GM13977 (cell line): ENCODE data around the gene TRIM38.

ENCODE experiments used
- DNase-seq: peaks from one replicate; pipeline ENCODE4 v3.0.0; 2012; ENCODE audit warnings: low spot score
- in situ Hi-C: fragments of 300-500 bp; cut with MboI; formaldehyde crosslinking; loops from one replicate; pipeline ENCODE4 v1.12.0; 2022; ENCODE audit warnings: low sequenced_read_pairs, low pct_unique_long_range_greater_than_20kb, mixed read lengths, inconsistent platforms; ENCODE audit not compliant: unreplicated experiment
- TF ChIP-seq, protein P1 (sequence below): IDR thresholded peaks from 2 replicates; pipeline ENCODE4 v1.5.1; 2012; ENCODE audit warnings: mild to moderate bottlenecking, control low read depth; ENCODE audit not compliant: insufficient read depth; ENCODE audit errors: extremely low read depth, missing control alignments

TRIM38 gene

GRCh38 chr6:25919657-25920056 is 42.9 kb upstream of the TRIM38 start:
- no peak for DNase-seq
- TF ChIP-seq, protein P1, sequence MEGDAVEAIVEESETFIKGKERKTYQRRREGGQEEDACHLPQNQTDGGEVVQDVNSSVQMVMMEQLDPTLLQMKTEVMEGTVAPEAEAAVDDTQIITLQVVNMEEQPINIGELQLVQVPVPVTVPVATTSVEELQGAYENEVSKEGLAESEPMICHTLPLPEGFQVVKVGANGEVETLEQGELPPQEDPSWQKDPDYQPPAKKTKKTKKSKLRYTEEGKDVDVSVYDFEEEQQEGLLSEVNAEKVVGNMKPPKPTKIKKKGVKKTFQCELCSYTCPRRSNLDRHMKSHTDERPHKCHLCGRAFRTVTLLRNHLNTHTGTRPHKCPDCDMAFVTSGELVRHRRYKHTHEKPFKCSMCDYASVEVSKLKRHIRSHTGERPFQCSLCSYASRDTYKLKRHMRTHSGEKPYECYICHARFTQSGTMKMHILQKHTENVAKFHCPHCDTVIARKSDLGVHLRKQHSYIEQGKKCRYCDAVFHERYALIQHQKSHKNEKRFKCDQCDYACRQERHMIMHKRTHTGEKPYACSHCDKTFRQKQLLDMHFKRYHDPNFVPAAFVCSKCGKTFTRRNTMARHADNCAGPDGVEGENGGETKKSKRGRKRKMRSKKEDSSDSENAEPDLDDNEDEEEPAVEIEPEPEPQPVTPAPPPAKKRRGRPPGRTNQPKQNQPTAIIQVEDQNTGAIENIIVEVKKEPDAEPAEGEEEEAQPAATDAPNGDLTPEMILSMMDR, result no peak
- in situ Hi-C loops, result no loop called here

DNA sequence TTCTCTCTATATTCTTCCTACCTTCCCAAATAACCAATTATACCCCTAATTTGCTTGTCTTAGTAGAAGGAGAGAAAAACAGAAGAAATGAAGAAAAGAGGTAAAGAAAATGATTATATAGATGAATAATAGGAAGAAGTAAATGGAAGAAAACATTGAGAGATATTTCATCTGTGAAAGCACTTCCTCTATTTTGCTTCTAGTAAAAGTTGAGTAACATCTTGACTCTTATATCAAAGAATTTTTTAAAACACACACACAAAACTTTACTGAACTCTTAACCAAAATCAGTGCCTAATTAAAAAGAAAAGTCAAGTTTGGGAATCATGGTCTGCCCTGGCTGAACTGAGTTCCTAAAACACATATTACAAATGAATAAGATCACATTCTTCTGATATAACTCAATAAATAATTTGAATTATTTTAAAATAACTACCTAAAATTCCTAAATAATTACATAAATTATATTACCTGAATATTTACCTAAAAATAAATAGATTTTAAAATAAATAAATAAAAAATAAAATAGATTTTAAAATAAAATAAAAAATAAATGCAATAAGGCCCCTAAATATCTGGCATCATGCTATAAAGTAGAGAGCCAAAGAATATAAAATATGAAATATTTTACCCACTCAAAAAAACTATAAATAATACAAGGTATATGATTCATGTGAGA is 40.9 kb upstream of the TRIM38 start:
- no peak for DNase-seq
- in situ Hi-C loops, result no loop called here
- TF ChIP-seq, protein P1, result no peak

DNA sequence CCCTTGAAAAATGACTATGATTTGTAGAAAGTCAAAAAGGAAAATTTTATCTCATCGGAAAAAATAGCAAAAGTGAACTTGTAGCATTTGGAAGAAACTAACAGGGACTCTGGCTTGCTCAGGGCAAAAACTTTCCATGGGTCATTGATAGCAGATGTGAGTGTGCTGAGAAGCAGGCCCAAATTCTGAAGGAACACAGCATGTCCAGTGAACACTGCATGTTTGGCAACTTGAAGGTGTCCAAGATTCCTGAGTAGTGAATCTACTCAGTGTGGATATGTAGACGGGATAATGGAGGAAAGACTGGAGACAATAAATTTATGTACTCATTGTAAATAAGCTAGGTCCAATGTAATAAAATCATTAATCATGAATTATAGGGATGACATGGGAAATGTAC is 40.3 kb upstream of the TRIM38 start:
- in situ Hi-C loops, result no loop called here
- no peak for DNase-seq
- TF ChIP-seq, protein P1, result no peak

GRCh38 chr6:25925876-25926275 is 36.7 kb upstream of the TRIM38 start:
- no peak for DNase-seq
- TF ChIP-seq, protein P1, result no peak
- in situ Hi-C loops, result no loop called here

DNA sequence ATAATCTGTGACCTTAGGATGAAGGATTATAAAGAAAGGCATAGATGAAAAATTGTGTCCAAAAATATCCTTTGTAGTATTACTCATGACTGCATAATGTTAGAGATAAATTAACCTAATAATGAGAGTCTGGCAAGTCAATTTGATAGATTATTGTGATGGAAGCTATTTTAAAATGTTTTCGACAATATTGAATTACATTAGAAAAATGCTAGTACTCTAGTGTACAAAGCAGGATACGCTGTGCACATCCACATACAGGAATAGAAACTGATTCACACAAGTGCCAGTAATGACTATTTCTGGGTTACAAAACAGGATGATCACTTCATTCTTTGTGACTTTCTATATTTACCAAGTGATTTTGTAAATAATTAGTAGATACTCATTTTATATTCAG is 35.4 kb upstream of the TRIM38 start:
- in situ Hi-C loops, result no loop called here
- TF ChIP-seq, protein P1, result no peak
- no peak for DNase-seq

- TF ChIP-seq, protein P1, result no peak
- in situ Hi-C loops, result no loop called here
- no peak for DNase-seq
These were observed 34.8 kb upstream of the TRIM38 start for GRCh38 chr6:25927756-25928216.
